ENCODE data around the gene NOSIP. TPM values are rescaled to one million over a fixed set of nuclear protein-coding genes. Genes with fewer than 3 reads are reported as not detected.

Gene NOSIP
- total and polyA plus RNA-seq, 2 of the 4 experiments (the other 2 are of a cell fraction): 118 to 138 TPM

GRCh38 chr19:49506575-49507105, 73.7 kb downstream of the NOSIP start:
- no peak overlapping the region for H3K23ac ChIP-seq (ENCODE audit: low read depth, low read length)
- no peak overlapping the region for H2BK15ac ChIP-seq (ENCODE audit: low read depth, low read length)
- H3K4me1 ChIP-seq (ENCODE audit: control insufficient read depth, insufficient read depth, low read length): peaks cover 3% of the 10 kb centered on the region; the same call in 1 of the 2 replicates
- ATAC-seq (ENCODE audit: low read depth): peak; percentile 31; the same call in 1 of the 2 replicates
- no peaks in the 10 kb centered on the region for H3K79me1 ChIP-seq (ENCODE audit: low read depth in 1 of 2, low read length in 2 of 2)
- POLR2A ChIA-PET (ENCODE audit: unreplicated experiment): no interaction called here
- DNase-seq: no peak
- peak overlapping the region; percentile 3 for H2AFZ ChIP-seq (replicated peaks; ENCODE audit: low read length, poor library complexity)
- H3K36me3 ChIP-seq (ENCODE audit: control insufficient read depth, insufficient read depth, low read length): no peaks in the 10 kb centered on the region
- TF ChIP-seq CTCF (conservative IDR thresholded peaks at IDR 0.05; ENCODE audit: low read depth, low read length): peak; percentile 64
- TF ChIP-seq RAD21 (IDR thresholded peaks at IDR 0.05; ENCODE audit: low read length): peak; percentile 78
- peak; percentile 49 for TF ChIP-seq SMC3 (IDR thresholded peaks at IDR 0.05; ENCODE audit: low read depth, low read length)
- TF ChIP-seq CEBPB (IDR thresholded peaks at IDR 0.05; ENCODE audit: low read depth, low read length): 0 out of 2 replicates have a peak, but pooled peaks have one; percentile 13
- no peak for TF ChIP-seq POLR2A (IDR thresholded peaks at IDR 0.05; ENCODE audit: low read depth, low read length)
- H4K20me1 ChIP-seq (ENCODE audit: insufficient read depth, low read length): no peaks in the 10 kb centered on the region
- CTCF ChIA-PET: interaction anchor here (0.6 kb wide), 1 partner anchor 40 kb away, joined by 4 read pairs; no protein-coding TSS in a partner anchor
- no peak overlapping the region for H3K9ac ChIP-seq (ENCODE audit: low read depth, low read length)
- H2AK5ac ChIP-seq (ENCODE audit: low read depth, low read length): no peak overlapping the region
- no peak overlapping the region for H3K27ac ChIP-seq (ENCODE audit: insufficient read depth, low read length)
- no peaks in the 10 kb centered on the region for H3K9me1 ChIP-seq (ENCODE audit: insufficient read depth, low read length)
- no peak overlapping the region for H3K4me2 ChIP-seq (ENCODE audit: low read depth, low read length)
- H2AK9ac ChIP-seq (replicated peaks; ENCODE audit: low read depth, low read length, poor library complexity): peak overlapping the region; percentile 88
- no peak overlapping the region for H4K8ac ChIP-seq (ENCODE audit: low read depth in 2 of 2, low read length in 2 of 2)
- intact Hi-C loops (cut with micrococcal nuclease): no loop called here
- no peaks in the 10 kb centered on the region for H3K9me3 ChIP-seq (ENCODE audit: control insufficient read depth, insufficient read depth, low read length)
- no peak overlapping the region for H3K18ac ChIP-seq (ENCODE audit: low read depth, low read length)
- H2BK5ac ChIP-seq (ENCODE audit: low read depth, low read length, poor library complexity, severe bottlenecking): no peak overlapping the region
- in situ Hi-C loops (cut with MboI; ENCODE audit: low sequenced_read_pairs): no loop called here
- H4K5ac ChIP-seq (ENCODE audit: low read depth, low read length): no peak overlapping the region
- H3K27me3 ChIP-seq (ENCODE audit: control insufficient read depth, insufficient read depth, low read length): no peaks in the 10 kb centered on the region
- H3K14ac ChIP-seq (replicated peaks; ENCODE audit: low read depth, low read length): no peak overlapping the region
- H2BK120ac ChIP-seq (ENCODE audit: low read depth, low read length): no peak overlapping the region
- no peak overlapping the region for H3K56ac ChIP-seq (ENCODE audit: extremely low read depth, insufficient read depth, low read length)
- no peak overlapping the region for H4K91ac ChIP-seq (ENCODE audit: insufficient read depth, low read depth, low read length)
- H2BK20ac ChIP-seq (ENCODE audit: low read depth, low read length): no peak overlapping the region
- H3K4ac ChIP-seq (ENCODE audit: low read depth, low read length): no peak overlapping the region
- 35% methylated on average over 3 of the region's 8 CpGs; no CpG with 5 or more reads in 1 of the 2 experiments for WGBS, 2 experiments (ENCODE audit: extremely low coverage in 2 of 2, insufficient read length in 1 of 2)
- BruUV-seq (replicated peaks): no TSS peak
- no peak overlapping the region for H3K4me3 ChIP-seq (ENCODE audit: insufficient read depth, low read depth, low read length)
- dilution Hi-C loops (cut with HindIII; ENCODE audit: low sequenced_read_pairs, unreplicated experiment): no loop called here

Small RNA genes within 50 kb of the gene (microRNA-seq; reads per million reads assigned to microRNA genes)
- gene RF00019 (ENCODE audit: insufficient read depth, insufficient read length): not detected

Small RNA genes within 50 kb of the gene (small RNA-seq; reads per million reads assigned to genes)
- 0 reads per million in 5 experiments for gene RF00019

Other genes with a start within 250 kb of the NOSIP start
- not detected in 2 replicates for gene CD37, start 245.2 kb downstream of the NOSIP start, total RNA-seq (2012; rRNA removed)
- not detected in 2 replicates for gene CD37, start 245.2 kb downstream of the NOSIP start, polyA plus RNA-seq (2012; rRNA removed)
- 30.8 and 31.7 TPM in 2 replicates for gene TEAD2, start 218.1 kb downstream of the NOSIP start, total RNA-seq (2012; rRNA removed)
- 33.6 and 37.6 TPM in 2 replicates for gene TEAD2, start 218.1 kb downstream of the NOSIP start, polyA plus RNA-seq (2012; rRNA removed)
- not detected in 2 replicates for gene DKKL1, start 216.7 kb downstream of the NOSIP start, total RNA-seq (2012; rRNA removed)
- 0.67 TPM in 2 replicates for gene DKKL1, start 216.7 kb downstream of the NOSIP start, polyA plus RNA-seq (2012; rRNA removed)
- gene KASH5, start 192.3 kb downstream of the NOSIP start, total RNA-seq (2012; rRNA removed): not detected in 2 replicates
- gene KASH5, start 192.3 kb downstream of the NOSIP start, polyA plus RNA-seq (2012; rRNA removed): not detected in 2 replicates
- not detected in 2 replicates for gene PTH2, start 157.1 kb downstream of the NOSIP start, total RNA-seq (2012; rRNA removed)
- not detected in 2 replicates for gene PTH2, start 157.1 kb downstream of the NOSIP start, polyA plus RNA-seq (2012; rRNA removed)
- gene GFY, start 155.2 kb downstream of the NOSIP start, total RNA-seq (2012; rRNA removed): not detected in 2 replicates
- not detected in 2 replicates for gene GFY, start 155.2 kb downstream of the NOSIP start, polyA plus RNA-seq (2012; rRNA removed)
- not detected in 2 replicates for gene SLC17A7, start 139.0 kb downstream of the NOSIP start, total RNA-seq (2012; rRNA removed)
- gene SLC17A7, start 139.0 kb downstream of the NOSIP start, polyA plus RNA-seq (2012; rRNA removed): 0.03 TPM in 1 of 2 replicates, not detected in the other
- 122 and 125 TPM in 2 replicates for gene PIH1D1, start 128.7 kb downstream of the NOSIP start, total RNA-seq (2012; rRNA removed)
- 76.8 and 77.9 TPM in 2 replicates for gene PIH1D1, start 128.7 kb downstream of the NOSIP start, polyA plus RNA-seq (2012; rRNA removed)
- 10.4 and 11.4 TPM in 2 replicates for gene ALDH16A1, start 127.3 kb downstream of the NOSIP start, total RNA-seq (2012; rRNA removed)
- 12.1 and 12.9 TPM in 2 replicates for gene ALDH16A1, start 127.3 kb downstream of the NOSIP start, polyA plus RNA-seq (2012; rRNA removed)
- gene FLT3LG, start 106.3 kb downstream of the NOSIP start, total RNA-seq (2012; rRNA removed): 0.56 and 0.90 TPM in 2 replicates
- 8.3 and 10.2 TPM in 2 replicates for gene FLT3LG, start 106.3 kb downstream of the NOSIP start, polyA plus RNA-seq (2012; rRNA removed)
- gene RPL13A, start 92.9 kb downstream of the NOSIP start, total RNA-seq (2012; rRNA removed): 1,477 and 1,924 TPM in 2 replicates
- 2,069 and 2,840 TPM in 2 replicates for gene RPL13A, start 92.9 kb downstream of the NOSIP start, polyA plus RNA-seq (2012; rRNA removed)
- gene RPS11, start 84.1 kb downstream of the NOSIP start, total RNA-seq (2012; rRNA removed): 3,436 and 3,623 TPM in 2 replicates
- gene RPS11, start 84.1 kb downstream of the NOSIP start, polyA plus RNA-seq (2012; rRNA removed): 5,513 and 6,961 TPM in 2 replicates
- gene FCGRT, start 67.9 kb downstream of the NOSIP start, total RNA-seq (2012; rRNA removed): 14.7 and 17.0 TPM in 2 replicates
- gene FCGRT, start 67.9 kb downstream of the NOSIP start, polyA plus RNA-seq (2012; rRNA removed): 64.8 and 68.7 TPM in 2 replicates
- 102 and 111 TPM in 2 replicates for gene RCN3, start 52.6 kb downstream of the NOSIP start, total RNA-seq (2012; rRNA removed)
- gene RCN3, start 52.6 kb downstream of the NOSIP start, polyA plus RNA-seq (2012; rRNA removed): 116 and 119 TPM in 2 replicates
- under 0.01 and 0.54 TPM in 2 replicates for gene PRRG2, start 760 bp upstream of the NOSIP start, total RNA-seq (2012; rRNA removed)
- gene PRRG2, start 760 bp upstream of the NOSIP start, polyA plus RNA-seq (2012; rRNA removed): 0.14 and 0.52 TPM in 2 replicates
- 0.28 and 0.36 TPM in 2 replicates for gene PRR12, start 10.6 kb upstream of the NOSIP start, total RNA-seq (2012; rRNA removed)
- gene PRR12, start 10.6 kb upstream of the NOSIP start, polyA plus RNA-seq (2012; rRNA removed): 4.0 and 4.1 TPM in 2 replicates
- 50.2 and 50.5 TPM in 2 replicates for gene RRAS, start 59.6 kb upstream of the NOSIP start, total RNA-seq (2012; rRNA removed)
- gene RRAS, start 59.6 kb upstream of the NOSIP start, polyA plus RNA-seq (2012; rRNA removed): 241 and 267 TPM in 2 replicates
- gene SCAF1, start 61.7 kb upstream of the NOSIP start, total RNA-seq (2012; rRNA removed): 2.2 and 3.1 TPM in 2 replicates
- 14.6 and 14.8 TPM in 2 replicates for gene SCAF1, start 61.7 kb upstream of the NOSIP start, polyA plus RNA-seq (2012; rRNA removed)
- 37.2 and 39.6 TPM in 2 replicates for gene IRF3, start 85.3 kb upstream of the NOSIP start, total RNA-seq (2012; rRNA removed)
- 65.2 and 95.9 TPM in 2 replicates for gene IRF3, start 85.3 kb upstream of the NOSIP start, polyA plus RNA-seq (2012; rRNA removed)
- 3.9 and 4.7 TPM in 2 replicates for gene BCL2L12, start 85.4 kb upstream of the NOSIP start, total RNA-seq (2012; rRNA removed)
- 32.6 and 51.4 TPM in 2 replicates for gene BCL2L12, start 85.4 kb upstream of the NOSIP start, polyA plus RNA-seq (2012; rRNA removed)
- gene PRMT1, start 96.7 kb upstream of the NOSIP start, total RNA-seq (2012; rRNA removed): 672 and 840 TPM in 2 replicates
- 497 and 529 TPM in 2 replicates for gene PRMT1, start 96.7 kb upstream of the NOSIP start, polyA plus RNA-seq (2012; rRNA removed)
- gene ADM5, start 109.0 kb upstream of the NOSIP start, total RNA-seq (2012; rRNA removed): 0.18 and 0.28 TPM in 2 replicates
- 0.99 and 1.7 TPM in 2 replicates for gene ADM5, start 109.0 kb upstream of the NOSIP start, polyA plus RNA-seq (2012; rRNA removed)
- 14.2 and 14.7 TPM in 2 replicates for gene CPT1C, start 110.6 kb upstream of the NOSIP start, total RNA-seq (2012; rRNA removed)
- gene CPT1C, start 110.6 kb upstream of the NOSIP start, polyA plus RNA-seq (2012; rRNA removed): 53.1 and 56.1 TPM in 2 replicates
- not detected in 2 replicates for gene TSKS, start 182.8 kb upstream of the NOSIP start, total RNA-seq (2012; rRNA removed)
- 0.10 TPM in 1 of 2 replicates, not detected in the other for gene TSKS, start 182.8 kb upstream of the NOSIP start, polyA plus RNA-seq (2012; rRNA removed)
- gene AP2A1, start 186.4 kb upstream of the NOSIP start, total RNA-seq (2012; rRNA removed): 40.7 and 41.4 TPM in 2 replicates
- gene AP2A1, start 186.4 kb upstream of the NOSIP start, polyA plus RNA-seq (2012; rRNA removed): 122 and 136 TPM in 2 replicates
- gene FUZ, start 232.7 kb upstream of the NOSIP start, total RNA-seq (2012; rRNA removed): 10.6 and 14.3 TPM in 2 replicates
- gene FUZ, start 232.7 kb upstream of the NOSIP start, polyA plus RNA-seq (2012; rRNA removed): 10.4 and 12.1 TPM in 2 replicates
- gene MED25, start 237.7 kb upstream of the NOSIP start, total RNA-seq (2012; rRNA removed): 4.7 and 5.3 TPM in 2 replicates
- gene MED25, start 237.7 kb upstream of the NOSIP start, polyA plus RNA-seq (2012; rRNA removed): 37.0 and 38.5 TPM in 2 replicates

Data from IMR-90 (cell line).